ENCODE data around the gene FALEC. TPM values are rescaled to one million over a fixed set of nuclear protein-coding genes. Genes with fewer than 3 reads are reported as not detected.

FALEC gene
- total and polyA plus RNA-seq, 9 of the 15 experiments (the other 6 are each of a cell fraction or from before 2014, with no cell fraction given): 0.15 to 1.8 (median 0.53) TPM; not detected in 5

GRCh38 chr1:150546294-150546937, 30.9 kb downstream of the FALEC start:
- in situ Hi-C loops (cut with MboI) (no loop called here), intact Hi-C loops (cut with micrococcal nuclease) (loop anchor here (2.0 to 10.0 kb wide), 5 partner anchors 30 to 431 kb away; partner anchors contain the start of genes CA14, ECM1 and RPRD2)
- H3K9me1 ChIP-seq (ENCODE audit: control insufficient read depth, insufficient read depth, low read length): no peaks in the 10 kb centered on the region
- H3K9ac ChIP-seq (ENCODE audit: insufficient read depth in 1 of 2, low read depth in 2 of 2, low read length in 2 of 2): peak overlapping the region; percentile 43 to 79; a peak in 3 of 4 replicates
- WGBS (ENCODE audit: insufficient coverage, low coverage, missing lambda C conversion rate): 17% methylated on average over 14 of the region's 16 CpGs
- ChIA-PET CTCF (ENCODE audit: low intra/inter-chr PET ratio) (interaction anchor here (0.5 to 0.6 kb wide), 2 partner anchors 85 to 326 kb away, joined by 3 read pairs; no protein-coding TSS in a partner anchor), POLR2A (interaction anchor here (0.7 to 8.9 kb wide), 4 partner anchors 10 to 30 kb away, joined by 3 to 53 read pairs (median 15); partner anchors contain the start of gene FALEC)
- no peak for FAIRE-seq
- H3K4me2 ChIP-seq (ENCODE audit: insufficient read depth, low read length): peak overlapping the region; percentile 52
- DNase-seq (ENCODE audit: extremely low read depth in 1 of 4, low spot score in 3 of 4): peak in 3 of 4 experiments; percentile 44 to 63 (median 48)
- H3K4me1 ChIP-seq (replicated peaks in 1 of 2; ENCODE audit: control insufficient read depth in 2 of 2, insufficient read depth in 2 of 2, low read length in 2 of 2): peaks cover 39 to 68% of the 10 kb centered on the region in 2 experiments
- H3K27me3 ChIP-seq (ENCODE audit: control insufficient read depth in 2 of 2, insufficient read depth in 2 of 2, low read length in 2 of 2): no peaks in the 10 kb centered on the region
- no peaks in the 10 kb centered on the region for H3K9me3 ChIP-seq (replicated peaks; ENCODE audit: control insufficient read depth, insufficient read depth, low read depth, low read length)
- peaks cover 4% of the 10 kb centered on the region; the same call in 1 of the 3 replicates for H3K36me3 ChIP-seq (ENCODE audit: control insufficient read depth, insufficient read depth, low read length)
- H2AFZ ChIP-seq (ENCODE audit: low read depth, low read length): no peak overlapping the region
- peak overlapping the region; percentile 87 for H3K27ac ChIP-seq (ENCODE audit: extremely low read depth, low read depth, low read length)
- no peak overlapping the region for H3K4me3 ChIP-seq
- H4K20me1 ChIP-seq (replicated peaks; ENCODE audit: control insufficient read depth, insufficient read depth, low read length): no peaks in the 10 kb centered on the region
- TSS peak; percentile 79 for BruUV-seq (replicated peaks)
- H3K79me2 ChIP-seq (ENCODE audit: control insufficient read depth, insufficient read depth, low read length): peaks cover 47% of the 10 kb centered on the region
- no peak for ATAC-seq
- no peak for TF ChIP-seq NR2C2 (CRISPR knock-in tag; IDR thresholded peaks at IDR 0.05)
- TF ChIP-seq NR2C2 (tag; IDR thresholded peaks at IDR 0.05): peak; percentile 10; the same call in 1 of the 2 replicates
- TF ChIP-seq NR4A1 (CRISPR knock-in tag; IDR thresholded peaks at IDR 0.05): no peak
- peak; percentile 42; the same call in 1 of the 2 replicates for TF ChIP-seq NR4A1 (tag; IDR thresholded peaks at IDR 0.05)
- no peak for TF ChIP-seq SRSF9 (IDR thresholded peaks at IDR 0.05; ENCODE audit: borderline replicate concordance, low read depth, low read length)
- TF ChIP-seq ARID1B (IDR thresholded peaks at IDR 0.05): peak; percentile 5; the same call in 1 of the 2 replicates
- no peak for TF ChIP-seq CHD7 (IDR thresholded peaks at IDR 0.05; ENCODE audit: low read depth, low read length)

All from K562 (cell line).